Measurements from ENCODE around the gene RASGRP4.

- TF ChIP-seq CTCF (IDR thresholded peaks at IDR 0.05) (no peak), ZFX (IDR thresholded peaks at IDR 0.05; ENCODE audit: borderline replicate concordance) (no peak)
Measured at GRCh38 chr19:38475176-38475575, 49.2 kb upstream of the RASGRP4 start.

Measured in 22Rv1 (cell line).